Measurements from ENCODE around the gene RERG.

DNA sequence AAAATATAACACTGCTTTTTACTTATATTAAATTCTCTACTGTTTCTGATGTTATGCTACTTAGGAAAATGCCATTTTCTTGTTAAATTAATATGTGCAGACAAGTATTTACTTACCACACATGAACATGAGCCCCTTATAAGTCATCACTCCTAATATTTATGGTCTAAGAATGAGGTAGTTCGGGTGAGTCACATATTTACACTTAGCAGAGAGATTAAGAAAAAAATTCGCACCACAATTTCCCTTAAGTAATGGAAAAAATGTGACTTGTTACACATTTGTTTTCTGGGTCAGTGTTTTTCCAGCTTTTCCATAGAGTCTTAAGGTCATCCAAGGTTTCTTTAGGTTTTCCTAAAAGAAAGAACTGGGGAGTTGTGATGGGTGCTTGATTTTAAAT is 68.3 kb downstream of the RERG start:
- TF ChIP-seq, protein P1, sequence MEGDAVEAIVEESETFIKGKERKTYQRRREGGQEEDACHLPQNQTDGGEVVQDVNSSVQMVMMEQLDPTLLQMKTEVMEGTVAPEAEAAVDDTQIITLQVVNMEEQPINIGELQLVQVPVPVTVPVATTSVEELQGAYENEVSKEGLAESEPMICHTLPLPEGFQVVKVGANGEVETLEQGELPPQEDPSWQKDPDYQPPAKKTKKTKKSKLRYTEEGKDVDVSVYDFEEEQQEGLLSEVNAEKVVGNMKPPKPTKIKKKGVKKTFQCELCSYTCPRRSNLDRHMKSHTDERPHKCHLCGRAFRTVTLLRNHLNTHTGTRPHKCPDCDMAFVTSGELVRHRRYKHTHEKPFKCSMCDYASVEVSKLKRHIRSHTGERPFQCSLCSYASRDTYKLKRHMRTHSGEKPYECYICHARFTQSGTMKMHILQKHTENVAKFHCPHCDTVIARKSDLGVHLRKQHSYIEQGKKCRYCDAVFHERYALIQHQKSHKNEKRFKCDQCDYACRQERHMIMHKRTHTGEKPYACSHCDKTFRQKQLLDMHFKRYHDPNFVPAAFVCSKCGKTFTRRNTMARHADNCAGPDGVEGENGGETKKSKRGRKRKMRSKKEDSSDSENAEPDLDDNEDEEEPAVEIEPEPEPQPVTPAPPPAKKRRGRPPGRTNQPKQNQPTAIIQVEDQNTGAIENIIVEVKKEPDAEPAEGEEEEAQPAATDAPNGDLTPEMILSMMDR (IDR thresholded peaks at IDR 0.05): no peak
- no peak for TF ChIP-seq POLR2A (IDR thresholded peaks at IDR 0.05)

Measured in right lobe of liver (tissue), 4 donors.